ENCODE data around the gene KIAA1755. TPM values are rescaled to one million over a fixed set of nuclear protein-coding genes. Genes with fewer than 3 reads are reported as not detected.

The KIAA1755 gene
- total RNA-seq, 1 donor from 2014 or later: not detected

GRCh38 chr20:38200646-38201045 lies 59.9 kb downstream of the KIAA1755 start:
- POLR2A ChIA-PET: interaction anchor here (0.6 kb wide), 1 partner anchor 48 kb away, joined by 3 read pairs; no protein-coding TSS in a partner anchor

GRCh38 chr20:38199501-38200390 lies 60.8 kb downstream of the KIAA1755 start:
- Mint-ChIP-seq H3K27ac (no peak overlapping the region), H3K4me1 (peaks cover 22% of the 10 kb centered on the region), H3K36me3 (ENCODE audit: low read depth) (no peaks in the 10 kb centered on the region), H3K4me3 (no peak overlapping the region), H3K9me3 (no peaks in the 10 kb centered on the region), H3K27me3 (peaks cover 12% of the 10 kb centered on the region)
- POLR2A ChIA-PET: no interaction called here
- no peak for TF ChIP-seq CTCF (IDR thresholded peaks at IDR 0.05)
- DNase-seq: no peak
- intact Hi-C loops (cut with micrococcal nuclease): no loop called here
- ATAC-seq (ENCODE audit: low read depth): no peak
- CTCF ChIA-PET: interaction anchor here (1.0 kb wide), 1 partner anchor 21 kb away, joined by 3 read pairs; no protein-coding TSS in a partner anchor

More at GRCh38 chr20:38200646-38201045, 59.9 kb downstream of the KIAA1755 start:
- peaks cover 21% of the 10 kb centered on the region for H3K4me1 Mint-ChIP-seq
- H3K4me3 Mint-ChIP-seq: no peak overlapping the region
- CTCF ChIA-PET: no interaction called here
- ATAC-seq (ENCODE audit: low read depth) (no peak), DNase-seq (peak; percentile 4)
- H3K9me3 Mint-ChIP-seq: no peaks in the 10 kb centered on the region
- TF ChIP-seq CTCF (IDR thresholded peaks at IDR 0.05): no peak
- H3K36me3 Mint-ChIP-seq (ENCODE audit: low read depth): no peaks in the 10 kb centered on the region
- peaks cover 4% of the 10 kb centered on the region for H3K27me3 Mint-ChIP-seq
- intact Hi-C loops (cut with micrococcal nuclease): no loop called here
- H3K27ac Mint-ChIP-seq: no peak overlapping the region

- Mint-ChIP-seq H3K9me3 (no peaks in the 10 kb centered on the region), H3K27me3 (peaks cover 11% of the 10 kb centered on the region), H3K27ac (no peak overlapping the region), H3K4me3 (no peak overlapping the region), H3K4me1 (peaks cover 22% of the 10 kb centered on the region), H3K36me3 (ENCODE audit: low read depth) (no peaks in the 10 kb centered on the region)
- no peak for DNase-seq
- TF ChIP-seq CTCF (IDR thresholded peaks at IDR 0.05): no peak
- intact Hi-C loops (cut with micrococcal nuclease): no loop called here
- ChIA-PET POLR2A (no interaction called here), CTCF (interaction anchor here (1.1 to 1.2 kb wide), 2 partner anchors 23 to 32 kb away, joined by 3 read pairs; no protein-coding TSS in a partner anchor)
- no peak for ATAC-seq (ENCODE audit: low read depth)
These were observed 62.2 kb downstream of the KIAA1755 start for GRCh38 chr20:38198238-38198861.

GRCh38 chr20:38197619-38198018 lies 62.9 kb downstream of the KIAA1755 start:
- no peak for TF ChIP-seq CTCF (IDR thresholded peaks at IDR 0.05)
- Mint-ChIP-seq H3K27ac (no peak overlapping the region), H3K36me3 (ENCODE audit: low read depth) (no peaks in the 10 kb centered on the region), H3K4me1 (peaks cover 22% of the 10 kb centered on the region), H3K4me3 (no peak overlapping the region), H3K27me3 (peaks cover 8% of the 10 kb centered on the region), H3K9me3 (no peaks in the 10 kb centered on the region)
- POLR2A ChIA-PET: interaction anchor here (1.9 kb wide), 1 partner anchor 18 kb away, joined by 3 read pairs; no protein-coding TSS in a partner anchor
- intact Hi-C loops (cut with micrococcal nuclease): loop anchor here (2.0 kb wide), 1 partner anchor 21 kb away; no protein-coding TSS in a partner anchor
- CTCF ChIA-PET: interaction anchor here (0.8 to 2.9 kb wide), 4 partner anchors 9 to 139 kb away, joined by 3 to 15 read pairs (median 3); no protein-coding TSS in a partner anchor
- DNase-seq (no peak), ATAC-seq (ENCODE audit: low read depth) (peak; percentile 19)

Data from activated B cell treated with CpG ODN at 0.5 μM for 24 hours (primary cell).